ENCODE results near the gene SLC8A2. TPM values are rescaled to one million over a fixed set of nuclear protein-coding genes. Genes with fewer than 3 reads are reported as not detected.

Gene SLC8A2
- total RNA-seq, 1 donor: not detected

- H3K4me3 ChIP-seq (ENCODE audit: low read depth, low read length): no peak overlapping the region
- TF ChIP-seq CTCF (IDR thresholded peaks at IDR 0.05; ENCODE audit: insufficient read depth, low read length): no peak
- no peak for DNase-seq (ENCODE audit: low read depth)
These were observed 50.4 kb downstream of the SLC8A2 start for GRCh38 chr19:47421244-47421786.

DNA sequence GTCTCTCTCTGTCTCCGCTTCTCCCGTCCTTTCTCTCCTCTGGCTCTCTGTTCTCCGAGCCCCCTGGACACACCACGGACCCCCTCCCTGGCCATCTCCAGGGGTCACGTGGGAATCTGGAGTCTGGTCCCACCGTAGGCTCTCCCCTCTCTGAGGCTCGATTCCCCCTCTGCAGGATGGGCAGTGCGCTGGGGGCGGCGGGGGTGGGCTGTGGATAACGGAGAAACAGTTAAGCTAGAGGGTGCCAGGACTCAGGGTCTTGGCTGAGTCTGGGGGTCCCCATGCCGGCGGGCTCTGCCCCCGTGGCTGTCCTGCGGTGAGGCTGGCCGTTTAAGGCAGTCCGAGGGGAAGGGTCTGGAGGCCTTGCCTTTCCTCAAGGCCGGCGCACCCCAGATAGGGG lies 51.9 kb downstream of the SLC8A2 start:
- H3K4me3 ChIP-seq (ENCODE audit: low read depth, low read length): no peak overlapping the region
- no peak for TF ChIP-seq CTCF (IDR thresholded peaks at IDR 0.05; ENCODE audit: insufficient read depth, low read length)
- DNase-seq (ENCODE audit: low read depth): no peak

DNA sequence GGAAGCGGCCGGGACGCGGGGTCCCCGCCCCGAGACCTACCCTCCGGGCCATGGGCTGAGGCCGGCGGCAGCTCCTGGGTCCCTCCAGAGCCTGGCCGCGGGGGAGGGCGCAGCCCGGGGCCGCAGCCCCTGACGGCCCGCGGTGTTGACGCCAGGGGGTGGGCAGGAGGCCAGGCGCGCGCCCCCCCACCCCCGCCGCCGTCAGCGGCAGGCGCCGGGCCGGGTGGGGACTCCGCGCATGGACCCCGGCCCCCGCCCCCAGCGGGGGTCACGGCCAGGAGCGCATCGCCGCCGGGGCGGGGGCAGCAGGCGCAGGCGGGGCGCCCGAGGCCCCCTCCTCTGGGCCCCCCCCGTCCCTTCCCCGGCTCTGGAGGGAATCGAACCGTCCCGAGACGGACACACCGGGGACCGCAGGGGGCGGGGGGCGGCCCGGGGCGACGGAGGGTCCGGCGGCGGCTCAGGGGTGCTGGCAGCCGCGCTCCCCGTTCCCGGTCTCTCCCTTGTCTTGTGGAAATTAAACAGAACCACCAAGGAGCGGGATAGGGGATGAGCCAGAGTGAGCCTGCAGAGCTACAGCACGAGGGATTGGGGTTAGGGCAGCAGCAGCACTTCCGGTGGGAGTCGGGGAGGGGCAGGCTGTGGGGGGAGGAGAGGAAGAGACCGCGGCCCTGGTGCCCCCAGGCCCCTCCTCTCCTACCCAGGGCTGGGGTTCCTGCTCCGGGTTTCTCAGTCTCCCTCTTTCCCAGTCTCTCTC lies 52.5 kb downstream of the SLC8A2 start, which contains the start of gene MEIS3:
Gene MEIS3, minus strand, starts transcription at position 498 of the 754 bp plus-strand sequence. Its CDS starts 446 bp downstream, at position 52.
- TF ChIP-seq CTCF (IDR thresholded peaks at IDR 0.05; ENCODE audit: insufficient read depth, low read length): no peak
- DNase-seq (ENCODE audit: low read depth): no peak
- H3K4me3 ChIP-seq (ENCODE audit: low read depth, low read length): peak within 1 kb of the TSS; percentile 70

- peak overlapping the region; percentile 70 for H3K4me3 ChIP-seq (ENCODE audit: low read depth, low read length)
- DNase-seq (ENCODE audit: low read depth): no peak
- TF ChIP-seq CTCF (IDR thresholded peaks at IDR 0.05; ENCODE audit: insufficient read depth, low read length): no peak
These were observed 53.0 kb downstream of the SLC8A2 start for GRCh38 chr19:47418692-47419029.

- DNase-seq (ENCODE audit: low read depth): peak; percentile 16
- TF ChIP-seq CTCF (IDR thresholded peaks at IDR 0.05; ENCODE audit: insufficient read depth, low read length): no peak
- peak overlapping the region; percentile 70 for H3K4me3 ChIP-seq (ENCODE audit: low read depth, low read length)
These were observed 53.7 kb downstream of the SLC8A2 start for GRCh38 chr19:47417746-47418691.

DNA sequence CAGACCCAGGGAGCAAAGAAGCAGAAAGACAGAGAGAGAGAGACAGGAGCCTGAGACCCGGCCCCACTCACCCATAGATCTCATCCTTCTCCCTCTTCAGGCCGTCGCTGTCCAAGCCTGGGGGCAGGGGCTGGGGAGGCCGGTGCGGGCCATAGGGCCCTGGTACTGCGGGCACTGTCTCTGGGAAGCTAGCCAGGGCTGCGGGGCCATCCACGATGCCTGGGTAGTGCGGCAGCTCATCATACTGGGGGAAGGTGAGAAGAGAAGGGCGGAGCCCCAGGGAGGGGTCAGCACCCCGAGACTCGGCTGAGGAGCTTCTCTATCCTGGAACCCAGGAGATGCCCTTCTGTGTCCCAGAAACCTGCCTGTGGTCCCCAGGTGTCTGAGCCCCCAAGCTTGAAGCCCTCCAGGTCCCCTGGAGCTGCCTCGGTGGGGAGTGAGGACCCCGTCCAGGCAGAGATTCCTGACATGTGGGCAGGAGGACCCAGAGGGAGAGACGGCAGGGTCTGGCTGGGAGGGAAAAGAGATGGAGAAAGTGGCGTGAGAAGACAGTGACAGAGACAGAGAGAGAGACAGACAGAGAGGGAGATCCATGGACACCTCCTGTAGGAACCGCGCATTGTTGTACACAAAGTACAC lies 54.5 kb downstream of the SLC8A2 start:
- DNase-seq (ENCODE audit: low read depth): no peak
- TF ChIP-seq CTCF (IDR thresholded peaks at IDR 0.05; ENCODE audit: insufficient read depth, low read length): no peak
- H3K4me3 ChIP-seq (ENCODE audit: low read depth, low read length): peak overlapping the region; percentile 70
